ENCODE data around the gene PRSS27. TPM values are rescaled to one million over a fixed set of nuclear protein-coding genes. Genes with fewer than 3 reads are reported as not detected.

The PRSS27 gene
- total and polyA plus RNA-seq, 12 donors: 0.33 to 2.7 (median 1.4) TPM; not detected in 2

DNA sequence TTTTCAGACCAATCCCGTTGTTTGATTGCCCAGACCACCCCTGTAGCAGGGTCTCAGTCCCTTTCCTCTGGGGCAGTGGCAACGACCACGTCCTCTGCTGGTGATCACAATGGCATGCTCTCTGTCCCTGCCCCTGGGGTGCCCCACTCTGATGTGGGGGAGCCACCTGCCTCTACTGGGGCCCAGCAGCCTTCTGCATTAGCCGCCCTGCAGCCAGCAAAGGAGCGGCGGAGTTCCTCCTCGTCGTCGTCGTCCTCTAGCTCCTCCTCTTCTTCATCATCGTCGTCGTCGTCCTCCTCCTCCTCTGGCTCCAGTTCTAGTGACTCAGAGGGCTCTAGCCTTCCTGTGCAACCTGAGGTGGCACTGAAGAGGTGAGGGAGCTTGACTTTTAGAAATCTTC lies 47.9 kb upstream of the PRSS27 start:
- Histone ChIP-seq H3K4me1 (replicated peaks in 1 of 2) (peaks cover 16 to 18% of the 10 kb centered on the region in 2 donors), H3K27ac (peak overlapping the region in 4 of 5 donors; percentile 16 to 85 (median 62)), H3K27me3 (no peaks in the 10 kb centered on the region), H3K9me3 (replicated peaks in 1 of 3) (no peaks in the 10 kb centered on the region), H3K36me3 (replicated peaks in 1 of 2) (peaks cover 0 to 96% of the 10 kb centered on the region in 2 donors), H3K4me3 (no peak overlapping the region)
- intact Hi-C loops (cut with DNase I): no loop called here
- WGBS, 4 donors: 41 to 51% (median 46%) methylated on average over 12 to 14 of the region's 14 CpGs
- TF ChIP-seq, protein P1, sequence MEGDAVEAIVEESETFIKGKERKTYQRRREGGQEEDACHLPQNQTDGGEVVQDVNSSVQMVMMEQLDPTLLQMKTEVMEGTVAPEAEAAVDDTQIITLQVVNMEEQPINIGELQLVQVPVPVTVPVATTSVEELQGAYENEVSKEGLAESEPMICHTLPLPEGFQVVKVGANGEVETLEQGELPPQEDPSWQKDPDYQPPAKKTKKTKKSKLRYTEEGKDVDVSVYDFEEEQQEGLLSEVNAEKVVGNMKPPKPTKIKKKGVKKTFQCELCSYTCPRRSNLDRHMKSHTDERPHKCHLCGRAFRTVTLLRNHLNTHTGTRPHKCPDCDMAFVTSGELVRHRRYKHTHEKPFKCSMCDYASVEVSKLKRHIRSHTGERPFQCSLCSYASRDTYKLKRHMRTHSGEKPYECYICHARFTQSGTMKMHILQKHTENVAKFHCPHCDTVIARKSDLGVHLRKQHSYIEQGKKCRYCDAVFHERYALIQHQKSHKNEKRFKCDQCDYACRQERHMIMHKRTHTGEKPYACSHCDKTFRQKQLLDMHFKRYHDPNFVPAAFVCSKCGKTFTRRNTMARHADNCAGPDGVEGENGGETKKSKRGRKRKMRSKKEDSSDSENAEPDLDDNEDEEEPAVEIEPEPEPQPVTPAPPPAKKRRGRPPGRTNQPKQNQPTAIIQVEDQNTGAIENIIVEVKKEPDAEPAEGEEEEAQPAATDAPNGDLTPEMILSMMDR (IDR thresholded peaks at IDR 0.05): no peak
- peak in 1 of 2 donors; percentile 54 for TF ChIP-seq POLR2A (IDR thresholded peaks at IDR 0.05)
- DNase-seq: peak; percentile 68 to 86 (median 81)

DNA sequence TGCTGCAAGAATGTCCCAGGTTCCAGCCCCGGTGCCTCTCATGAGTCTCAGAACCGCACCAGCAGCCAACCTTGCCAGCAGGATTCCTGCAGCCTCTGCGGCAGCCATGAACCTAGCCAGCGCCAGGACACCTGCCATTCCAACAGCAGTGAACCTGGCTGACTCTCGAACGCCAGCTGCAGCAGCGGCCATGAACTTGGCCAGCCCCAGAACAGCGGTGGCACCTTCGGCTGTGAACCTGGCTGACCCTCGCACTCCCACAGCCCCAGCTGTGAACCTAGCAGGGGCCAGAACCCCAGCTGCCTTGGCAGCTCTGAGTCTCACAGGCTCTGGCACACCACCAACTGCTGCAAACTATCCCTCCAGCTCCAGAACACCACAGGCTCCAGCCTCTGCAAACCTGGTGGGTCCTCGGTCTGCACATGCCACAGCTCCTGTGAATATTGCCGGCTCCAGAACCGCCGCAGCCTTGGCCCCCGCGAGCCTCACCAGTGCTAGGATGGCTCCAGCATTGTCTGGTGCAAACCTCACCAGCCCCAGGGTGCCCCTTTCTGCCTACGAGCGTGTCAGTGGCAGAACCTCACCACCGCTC lies 47.2 kb upstream of the PRSS27 start:
- H3K27ac ChIP-seq: peak overlapping the region in 4 of 5 donors; percentile 16 to 85 (median 62)
- no peak overlapping the region for H3K4me3 ChIP-seq
- no peaks in the 10 kb centered on the region for H3K27me3 ChIP-seq
- intact Hi-C loops (cut with DNase I): no loop called here
- 75 to 100% (median 81%) methylated on average over 2 to 19 of the region's 19 CpGs for WGBS, 4 donors
- peaks cover 0 to 99% of the 10 kb centered on the region in 2 donors for H3K36me3 ChIP-seq (replicated peaks in 1 of 2)
- TF ChIP-seq, protein P1 (IDR thresholded peaks at IDR 0.05): no peak
- TF ChIP-seq POLR2A (IDR thresholded peaks at IDR 0.05): no peak
- DNase-seq: peak in 1 of 7 donors; percentile 50
- H3K9me3 ChIP-seq (replicated peaks in 1 of 3): no peaks in the 10 kb centered on the region
- H3K4me1 ChIP-seq (replicated peaks in 1 of 2): peaks cover 16 to 18% of the 10 kb centered on the region in 2 donors

DNA sequence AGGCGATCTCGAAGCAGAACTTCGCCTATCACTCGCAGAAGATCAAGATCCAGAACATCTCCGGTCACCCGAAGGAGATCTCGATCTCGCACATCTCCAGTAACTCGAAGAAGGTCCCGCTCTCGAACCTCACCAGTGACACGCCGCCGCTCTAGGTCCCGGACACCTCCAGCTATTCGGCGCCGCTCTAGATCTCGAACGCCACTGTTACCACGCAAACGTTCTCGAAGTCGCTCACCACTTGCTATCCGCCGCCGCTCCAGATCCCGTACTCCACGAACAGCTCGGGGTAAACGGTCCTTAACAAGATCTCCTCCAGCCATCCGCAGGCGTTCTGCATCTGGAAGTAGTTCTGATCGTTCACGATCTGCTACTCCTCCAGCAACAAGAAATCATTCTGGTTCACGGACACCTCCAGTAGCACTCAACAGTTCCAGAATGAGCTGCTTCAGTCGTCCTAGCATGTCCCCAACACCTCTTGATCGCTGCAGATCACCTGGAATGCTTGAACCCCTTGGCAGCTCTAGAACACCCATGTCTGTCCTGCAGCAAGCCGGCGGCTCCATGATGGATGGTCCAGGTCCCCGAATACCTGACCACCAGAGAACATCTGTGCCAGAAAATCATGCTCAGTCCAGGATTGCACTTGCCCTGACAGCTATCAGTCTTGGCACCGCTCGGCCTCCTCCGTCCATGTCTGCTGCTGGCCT lies 46.6 kb upstream of the PRSS27 start:
- intact Hi-C loops (cut with DNase I): no loop called here
- Histone ChIP-seq H3K9me3 (replicated peaks in 1 of 3) (no peaks in the 10 kb centered on the region), H3K27ac (peak overlapping the region in 2 of 5 donors; percentile 64 to 85), H3K27me3 (no peaks in the 10 kb centered on the region), H3K4me1 (replicated peaks in 1 of 2) (peaks cover 16 to 18% of the 10 kb centered on the region in 2 donors), H3K4me3 (no peak overlapping the region), H3K36me3 (replicated peaks in 1 of 2) (peaks cover 0 to 99% of the 10 kb centered on the region in 2 donors)
- 95 to 97% (median 96%) methylated on average over 38 to 44 of the region's 44 CpGs for WGBS, 4 donors
- TF ChIP-seq, protein P1 (IDR thresholded peaks at IDR 0.05): no peak
- no peak for TF ChIP-seq POLR2A (IDR thresholded peaks at IDR 0.05)
- DNase-seq: no peak

DNA sequence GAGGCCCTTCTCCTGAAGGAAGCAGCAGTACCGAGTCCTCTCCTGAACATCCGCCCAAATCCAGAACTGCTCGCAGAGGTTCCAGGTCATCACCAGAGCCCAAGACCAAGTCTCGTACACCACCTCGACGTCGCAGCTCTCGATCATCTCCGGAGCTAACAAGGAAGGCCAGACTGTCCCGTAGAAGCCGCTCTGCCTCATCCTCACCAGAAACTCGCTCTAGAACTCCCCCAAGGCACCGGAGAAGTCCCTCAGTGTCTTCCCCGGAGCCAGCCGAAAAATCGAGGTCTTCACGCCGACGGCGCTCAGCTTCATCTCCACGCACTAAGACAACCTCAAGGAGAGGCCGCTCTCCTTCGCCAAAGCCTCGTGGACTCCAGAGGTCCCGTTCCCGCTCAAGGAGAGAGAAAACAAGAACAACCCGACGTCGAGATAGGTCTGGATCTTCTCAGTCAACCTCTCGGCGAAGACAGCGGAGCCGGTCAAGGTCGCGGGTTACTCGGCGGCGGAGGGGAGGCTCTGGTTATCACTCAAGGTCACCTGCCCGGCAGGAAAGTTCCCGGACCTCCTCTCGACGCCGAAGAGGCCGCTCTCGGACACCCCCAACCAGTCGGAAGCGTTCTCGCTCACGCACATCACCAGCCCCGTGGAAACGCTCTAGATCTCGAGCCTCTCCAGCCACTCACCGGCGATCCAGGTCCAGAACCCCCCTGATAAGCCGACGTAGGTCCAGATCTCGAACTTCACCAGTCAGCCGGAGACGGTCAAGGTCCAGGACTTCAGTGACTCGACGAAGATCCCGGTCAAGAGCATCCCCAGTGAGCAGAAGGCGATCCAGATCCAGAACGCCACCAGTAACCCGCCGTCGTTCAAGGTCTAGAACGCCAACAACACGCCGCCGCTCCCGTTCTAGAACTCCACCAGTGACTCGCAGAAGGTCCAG lies 45.7 kb upstream of the PRSS27 start:
- peaks cover 0 to 99% of the 10 kb centered on the region in 2 donors for H3K36me3 ChIP-seq (replicated peaks in 1 of 2)
- TF ChIP-seq, protein P1 (IDR thresholded peaks at IDR 0.05): no peak
- no peak for TF ChIP-seq POLR2A (IDR thresholded peaks at IDR 0.05)
- intact Hi-C loops (cut with DNase I): no loop called here

More for the DNA sequence above, 45.7 kb upstream of the PRSS27 start:
- DNase-seq: peak in 1 of 7 donors; percentile 47
- H3K4me1 ChIP-seq (replicated peaks in 1 of 2): peaks cover 16 to 18% of the 10 kb centered on the region in 2 donors
- no peak overlapping the region for H3K27ac ChIP-seq
- no peaks in the 10 kb centered on the region for H3K27me3 ChIP-seq
- WGBS, 4 donors: 90 to 96% (median 95%) methylated on average over 70 to 73 of the region's 73 CpGs
- H3K9me3 ChIP-seq (replicated peaks in 1 of 3): no peaks in the 10 kb centered on the region
- no peak overlapping the region for H3K4me3 ChIP-seq
